Tibial nerve (tissue), 4 donors: ENCODE measurements around the gene TRUB1.

Source experiments
- CTCF ChIP-seq, 5 experiments: fragments of 200-600 bp in 3 of 5; fragments of 450-650 bp in 2 of 5; sonication (generic) in 3 of 5; IDR thresholded peaks; one replicate each; pipeline ENCODE4 v1.5.1; 2016 to 2019; ENCODE audit warnings: antibody characterized with exemption in 5 of 5, mild to moderate bottlenecking in 3 of 5, moderate library complexity in 2 of 5
- EP300 ChIP-seq, 2 donors: sonication (generic); formaldehyde crosslinking; IDR thresholded peaks; one replicate each; pipeline ENCODE4 v1.6.1; 2017; ENCODE audit warnings: antibody characterized with exemption in 2 of 2, mild to moderate bottlenecking in 1 of 2

GRCh38 chr10:114998993-114999392 is 61.0 kb downstream of the TRUB1 start:
- TF ChIP-seq CTCF (IDR thresholded peaks at IDR 0.05) = no peak
- TF ChIP-seq EP300 (IDR thresholded peaks at IDR 0.05) = no peak
